ENCODE measurements around the gene LCN1.

The LCN1 gene

GRCh38 chr9:135520916-135521607 is at the start of gene LCN1:
TSS of gene LCN1 (plus strand) at chr9:135521440. CDS start at chr9:135521498, 58 bp downstream.
- no peak within 1 kb of the TSS for H3K27ac ChIP-seq (ENCODE audit: low read depth, low read length)
- no peaks in the 10 kb centered on the region for H3F3A ChIP-seq (ENCODE audit: insufficient read depth)
- no peaks in the 10 kb centered on the region for H3K9me3 ChIP-seq (ENCODE audit: insufficient read depth, low read length)
- H3K9me2 ChIP-seq (replicated peaks; ENCODE audit: insufficient read depth, low read length), result no peaks in the 10 kb centered on the region
- H3K27me3 ChIP-seq (ENCODE audit: low read length), result no peaks in the 10 kb centered on the region
- no peak within 1 kb of the TSS for H3K9ac ChIP-seq (ENCODE audit: low read length)
- no peaks in the 10 kb centered on the region for H3K79me2 ChIP-seq (ENCODE audit: insufficient read depth, low read length)
- H3K4me2 ChIP-seq (ENCODE audit: low read depth, low read length, poor library complexity, severe bottlenecking), result no peak within 1 kb of the TSS
- no peaks in the 10 kb centered on the region for H4K20me1 ChIP-seq (ENCODE audit: low read depth, low read length)
- no peak for TF ChIP-seq EZH2phosphoT487 (conservative IDR thresholded peaks at IDR 0.05; ENCODE audit: low read length)
- TF ChIP-seq CTCF (IDR thresholded peaks at IDR 0.05; ENCODE audit: insufficient read depth, low read length, poor library complexity, severe bottlenecking), result no peak
- H3K4me3 ChIP-seq (ENCODE audit: insufficient read depth, low read length, poor library complexity, severe bottlenecking), result no peak within 1 kb of the TSS
- no peaks in the 10 kb centered on the region for H3K36me3 ChIP-seq (ENCODE audit: low read length)
- H2AFZ ChIP-seq (ENCODE audit: low read depth, low read length, severe bottlenecking), result no peak within 1 kb of the TSS

GRCh38 chr9:135471791-135472640 is 49.2 kb upstream of the LCN1 start:
- H2AFZ ChIP-seq (ENCODE audit: low read depth, low read length, severe bottlenecking), result no peak overlapping the region
- no peak overlapping the region for H3K4me2 ChIP-seq (ENCODE audit: low read depth, low read length, poor library complexity, severe bottlenecking)
- no peaks in the 10 kb centered on the region for H4K20me1 ChIP-seq (ENCODE audit: low read depth, low read length)
- H3K79me2 ChIP-seq (ENCODE audit: insufficient read depth, low read length), result no peaks in the 10 kb centered on the region
- H3K9me2 ChIP-seq (replicated peaks; ENCODE audit: insufficient read depth, low read length), result no peaks in the 10 kb centered on the region
- H3K4me3 ChIP-seq (ENCODE audit: insufficient read depth, low read length, poor library complexity, severe bottlenecking), result no peak overlapping the region
- no peak for TF ChIP-seq CTCF (IDR thresholded peaks at IDR 0.05; ENCODE audit: insufficient read depth, low read length, poor library complexity, severe bottlenecking)
- TF ChIP-seq EZH2phosphoT487 (conservative IDR thresholded peaks at IDR 0.05; ENCODE audit: low read length), result no peak
- no peaks in the 10 kb centered on the region for H3K27me3 ChIP-seq (ENCODE audit: low read length)
- H3F3A ChIP-seq (ENCODE audit: insufficient read depth), result no peaks in the 10 kb centered on the region
- no peaks in the 10 kb centered on the region for H3K9me3 ChIP-seq (ENCODE audit: insufficient read depth, low read length)
- H3K27ac ChIP-seq (ENCODE audit: low read depth, low read length), result no peak overlapping the region
- no peak overlapping the region for H3K9ac ChIP-seq (ENCODE audit: low read length)
- H3K36me3 ChIP-seq (ENCODE audit: low read length), result no peaks in the 10 kb centered on the region

- H4K20me1 ChIP-seq (ENCODE audit: low read depth, low read length), result no peaks in the 10 kb centered on the region
- H3K4me3 ChIP-seq (ENCODE audit: insufficient read depth, low read length, poor library complexity, severe bottlenecking), result no peak overlapping the region
- no peaks in the 10 kb centered on the region for H3K9me3 ChIP-seq (ENCODE audit: insufficient read depth, low read length)
- no peaks in the 10 kb centered on the region for H3K27me3 ChIP-seq (ENCODE audit: low read length)
- no peak for TF ChIP-seq EZH2phosphoT487 (conservative IDR thresholded peaks at IDR 0.05; ENCODE audit: low read length)
- no peaks in the 10 kb centered on the region for H3K36me3 ChIP-seq (ENCODE audit: low read length)
- H3K79me2 ChIP-seq (ENCODE audit: insufficient read depth, low read length), result no peaks in the 10 kb centered on the region
- no peak overlapping the region for H3K9ac ChIP-seq (ENCODE audit: low read length)
- no peak overlapping the region for H3K4me2 ChIP-seq (ENCODE audit: low read depth, low read length, poor library complexity, severe bottlenecking)
- no peaks in the 10 kb centered on the region for H3K9me2 ChIP-seq (replicated peaks; ENCODE audit: insufficient read depth, low read length)
- H3K27ac ChIP-seq (ENCODE audit: low read depth, low read length), result no peak overlapping the region
- H3F3A ChIP-seq (ENCODE audit: insufficient read depth), result no peaks in the 10 kb centered on the region
- H2AFZ ChIP-seq (ENCODE audit: low read depth, low read length, severe bottlenecking), result no peak overlapping the region
Observed at GRCh38 chr9:135473972-135474543, 47.2 kb upstream of the LCN1 start.

Measured in SU-DHL-6 (cell line).